ENCODE data around the gene SHISA8.
"Not testable (repeated sequence)": the region's sequence is repeated elsewhere in the genome, so short reads cannot be mapped to it uniquely, and the experiment has no call there.

Gene SHISA8

DNA sequence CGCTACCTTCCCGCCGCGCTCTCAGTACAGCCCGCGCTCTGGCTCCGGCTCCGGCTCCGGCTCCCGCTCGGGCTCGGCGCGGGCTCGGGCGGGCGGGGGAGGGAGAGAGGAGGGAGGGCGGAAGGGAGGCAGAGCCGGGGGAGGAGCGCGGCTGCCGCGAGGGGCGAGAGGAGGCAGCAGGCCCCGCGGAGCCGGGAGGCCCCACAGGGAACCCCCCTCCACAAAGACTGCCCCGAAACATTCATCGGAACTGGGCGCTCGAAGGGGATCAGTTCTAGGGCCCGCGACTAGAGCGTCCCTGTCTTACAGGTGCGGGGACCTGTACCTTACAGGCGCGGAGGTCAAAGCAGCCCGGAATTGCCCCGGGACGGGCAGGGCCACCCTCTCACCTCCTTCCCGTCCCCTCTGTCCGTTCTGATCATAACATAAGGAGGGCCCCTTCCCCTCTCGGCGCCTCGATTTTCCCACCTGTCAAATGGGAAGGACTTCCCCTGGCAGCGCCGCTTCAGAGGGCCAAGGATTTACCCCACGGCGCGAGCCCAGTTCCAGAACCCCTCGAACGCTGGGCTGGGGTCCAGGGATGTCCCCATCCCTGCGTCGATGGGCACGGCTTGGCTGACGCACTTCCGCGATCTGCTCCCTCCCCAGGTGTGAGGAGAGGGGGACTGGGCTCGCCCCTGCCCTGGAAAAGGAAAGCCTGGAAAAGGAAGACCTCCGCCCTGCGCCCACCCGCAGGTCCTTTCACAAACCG, at the start of gene SHISA8:
TSS of gene SHISA8 (minus strand) at position 40 of the 751 bp plus-strand sequence. CDS start 407 bp downstream, outside the sequence.
- intact Hi-C loops (cut with DNase I), result no loop called here
- DNase-seq, result peak in 18 of 42 donors; percentile 21 to 69 (median 44)

DNA sequence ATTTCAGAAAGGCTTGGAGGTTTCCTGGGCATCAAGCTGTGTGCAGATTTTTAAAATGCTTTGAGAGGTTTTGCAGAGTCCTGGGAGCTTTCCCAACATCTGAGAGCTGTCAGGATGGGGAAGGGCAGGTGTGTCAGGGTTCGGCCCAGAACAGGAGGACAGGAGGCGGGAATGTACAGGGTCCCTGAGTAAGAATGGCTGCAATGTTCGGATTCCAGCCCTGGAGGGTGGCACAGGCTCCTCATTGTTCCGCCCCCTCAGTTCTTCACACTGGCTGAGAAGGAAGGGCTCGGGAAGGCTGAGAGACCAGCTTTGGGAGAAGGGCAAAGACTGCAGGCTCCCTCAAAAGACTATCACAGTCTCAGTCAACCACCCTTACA, 49.2 kb upstream of the SHISA8 start:
- no peak for DNase-seq
- intact Hi-C loops (cut with DNase I), result loop anchor here (10.0 kb wide), 1 partner anchor 111 kb away; the partner anchor contains the start of genes NAGA, PHETA2 and SMDT1

DNA sequence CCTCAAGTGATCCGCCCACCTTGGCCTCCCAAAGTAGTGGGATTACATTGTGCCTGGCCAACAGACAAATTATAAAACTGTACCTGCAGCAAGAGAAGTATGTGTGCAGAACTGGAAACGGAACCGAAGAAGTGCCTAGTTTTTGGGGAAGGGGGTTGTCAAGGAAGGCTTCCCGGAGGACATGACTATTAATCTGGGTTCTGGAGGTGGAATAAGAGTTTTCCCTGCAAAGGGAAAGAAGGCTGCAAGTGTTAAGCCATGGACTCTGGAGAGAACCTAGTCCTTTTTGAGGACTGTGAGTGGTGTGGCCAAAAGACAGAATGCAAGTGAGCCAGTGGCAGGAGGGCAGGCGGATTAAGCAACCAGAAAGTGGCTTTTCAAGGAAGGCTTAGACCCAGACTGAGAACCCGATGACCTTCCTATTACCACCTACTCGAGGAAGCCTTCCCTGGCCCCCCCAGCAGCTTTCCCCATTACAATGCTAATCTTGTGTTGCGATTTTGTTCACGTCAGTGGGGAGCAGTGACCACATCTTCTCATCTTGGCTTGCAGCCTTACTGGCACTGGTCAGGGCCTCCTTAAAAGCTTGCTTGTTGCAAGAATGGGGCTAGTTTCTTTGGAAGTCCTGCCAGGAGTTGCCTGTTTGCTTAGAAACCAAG, 48.7 kb upstream of the SHISA8 start:
- DNase-seq, result peak in 26 of 42 donors; percentile 30 to 84 (median 64)
- intact Hi-C loops (cut with DNase I), result loop anchor here (10.0 kb wide), 1 partner anchor 111 kb away; the partner anchor contains the start of genes NAGA, PHETA2 and SMDT1

DNA sequence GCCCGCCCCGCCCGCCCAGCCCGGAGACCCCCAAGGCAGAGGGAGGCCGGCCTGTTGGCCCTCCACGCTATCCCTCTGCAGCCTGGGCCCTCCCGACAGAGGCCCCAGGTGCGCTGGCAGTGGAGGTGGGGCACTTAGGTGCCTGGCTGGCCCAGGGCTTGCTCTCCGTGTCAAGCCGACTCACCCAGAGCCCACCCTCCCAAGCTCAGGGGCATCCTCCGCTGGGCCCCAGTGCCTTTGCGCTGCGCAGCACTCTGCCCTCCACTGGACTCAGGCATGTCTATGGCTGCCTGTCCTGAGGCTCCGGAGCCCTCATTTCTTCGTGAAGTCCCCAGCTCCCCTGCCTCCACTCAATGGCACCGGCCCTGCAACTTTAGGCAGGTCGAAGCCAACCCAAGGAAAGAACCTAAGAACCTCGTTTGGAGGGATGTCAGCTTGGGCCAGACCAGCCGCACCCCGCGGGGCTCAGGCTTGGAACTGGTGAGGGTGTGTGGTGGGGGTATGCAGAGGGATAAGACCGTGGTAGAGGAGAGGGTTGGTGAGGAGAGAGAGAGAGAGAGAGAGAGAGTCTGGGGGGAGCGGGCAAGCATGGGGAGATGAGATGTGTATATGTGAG, 43.2 kb upstream of the SHISA8 start:
- intact Hi-C loops (cut with DNase I), result no loop called here
- no peak for DNase-seq

DNA sequence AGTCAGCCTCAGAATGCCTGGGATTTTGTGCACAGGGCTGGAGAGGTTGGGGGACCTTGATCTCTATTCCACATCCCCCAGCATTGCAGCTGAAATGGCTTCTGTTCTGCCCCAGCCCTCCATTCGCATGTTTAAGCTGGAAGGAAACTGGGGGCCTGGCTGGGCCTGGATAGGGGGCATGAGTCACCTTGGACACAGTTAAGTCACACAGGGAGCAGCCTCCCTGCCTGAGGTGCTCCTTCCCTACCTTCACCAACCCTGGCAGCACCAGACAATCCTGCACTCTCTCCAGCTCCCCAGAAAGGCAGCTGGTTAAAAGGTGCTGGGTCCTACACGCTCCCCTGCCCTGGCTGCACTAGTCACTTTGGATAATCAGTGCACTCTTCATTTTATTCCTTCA, 37.8 kb upstream of the SHISA8 start:
- intact Hi-C loops (cut with DNase I), result no loop called here
- DNase-seq, result peak in 8 of 42 donors; percentile 32 to 64 (median 44)

DNA sequence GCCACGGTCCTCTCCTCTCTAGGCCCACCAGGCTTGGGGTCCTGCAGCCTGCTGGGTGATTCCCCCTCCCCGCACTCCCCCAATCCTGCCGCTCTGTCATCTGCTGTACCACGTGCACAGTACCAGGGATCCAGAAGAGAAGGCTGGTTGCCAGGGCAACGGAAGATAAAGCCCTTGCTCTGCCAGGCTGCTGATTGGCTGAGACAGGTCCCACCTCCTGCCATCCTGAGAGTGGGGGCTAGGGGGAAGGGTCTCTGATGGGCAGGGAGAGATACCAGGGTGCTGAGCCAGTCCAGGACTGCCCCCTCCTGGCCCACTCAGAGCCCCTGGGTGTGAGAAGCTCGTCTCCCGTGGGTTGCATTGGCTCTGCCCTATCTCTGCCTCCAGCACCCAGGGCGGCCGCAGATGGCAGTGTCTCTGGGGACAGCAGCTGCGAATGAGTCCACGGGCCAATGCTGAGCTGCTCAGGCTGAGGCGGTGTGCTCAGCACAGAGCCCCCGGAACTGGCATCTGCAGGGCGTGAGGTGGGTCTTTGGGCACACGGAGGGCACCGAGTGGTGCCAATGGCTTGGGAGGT, 37.1 kb upstream of the SHISA8 start, which contains the start of gene SMIM45:
TSS of gene SMIM45 (plus strand) at position 253 of the 577 bp plus-strand sequence.
- intact Hi-C loops (cut with DNase I), result no loop called here
- peak; percentile 74 to 99 (median 92) for DNase-seq

DNA sequence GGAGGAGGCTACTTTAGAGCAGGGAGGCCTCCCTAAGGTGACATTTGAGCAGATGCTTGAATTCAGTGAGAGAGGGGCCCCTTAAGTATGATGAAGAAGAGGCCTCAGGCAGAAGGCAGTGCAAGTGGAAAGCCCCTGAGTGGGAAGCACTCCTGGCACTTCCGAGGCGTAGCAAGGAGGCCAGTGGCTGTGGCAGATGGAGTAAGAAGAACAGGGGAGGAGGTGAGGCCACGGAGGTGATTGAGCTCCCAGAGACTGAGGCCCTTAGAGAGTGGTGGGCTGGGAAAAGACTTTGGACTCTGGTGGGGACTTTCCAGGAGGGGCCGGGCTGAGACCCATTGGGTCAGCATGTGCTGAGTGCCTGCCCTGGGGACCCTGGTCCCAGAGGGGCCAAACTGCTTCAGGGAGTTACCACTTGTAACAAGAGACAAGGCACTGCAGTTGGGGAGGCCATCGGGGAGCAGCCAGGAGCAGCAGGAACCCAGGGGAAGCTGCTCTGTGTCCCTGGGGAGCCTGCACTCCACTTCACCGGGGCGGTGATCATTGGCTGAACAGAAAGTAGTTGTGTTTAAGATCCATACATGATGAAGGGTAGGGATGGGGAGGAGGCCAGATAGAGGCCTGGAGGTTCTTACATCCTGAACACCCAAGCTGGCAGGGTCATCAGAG, 34.6 kb upstream of the SHISA8 start:
- intact Hi-C loops (cut with DNase I), result no loop called here
- no peak for DNase-seq

DNA sequence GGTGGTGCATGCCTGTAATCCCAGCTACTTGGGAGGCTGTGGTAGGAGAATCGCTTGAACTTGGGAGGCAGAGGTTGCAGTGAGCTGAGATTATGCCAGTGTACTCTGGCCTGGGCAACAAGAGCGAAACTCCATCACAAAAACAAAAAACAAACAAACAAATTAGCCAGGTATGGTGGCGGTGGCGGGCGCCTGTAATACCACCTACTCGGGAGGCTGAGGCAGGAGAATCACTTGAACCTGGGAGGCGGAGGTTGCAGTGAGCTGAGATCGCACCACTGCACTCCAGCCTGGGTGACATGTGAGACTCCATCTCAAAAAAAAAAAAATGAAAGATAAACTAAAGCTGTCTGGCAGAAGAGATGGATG, 34.0 kb upstream of the SHISA8 start:
- intact Hi-C loops (cut with DNase I); DNase-seq: not testable (repeated sequence)

DNA sequence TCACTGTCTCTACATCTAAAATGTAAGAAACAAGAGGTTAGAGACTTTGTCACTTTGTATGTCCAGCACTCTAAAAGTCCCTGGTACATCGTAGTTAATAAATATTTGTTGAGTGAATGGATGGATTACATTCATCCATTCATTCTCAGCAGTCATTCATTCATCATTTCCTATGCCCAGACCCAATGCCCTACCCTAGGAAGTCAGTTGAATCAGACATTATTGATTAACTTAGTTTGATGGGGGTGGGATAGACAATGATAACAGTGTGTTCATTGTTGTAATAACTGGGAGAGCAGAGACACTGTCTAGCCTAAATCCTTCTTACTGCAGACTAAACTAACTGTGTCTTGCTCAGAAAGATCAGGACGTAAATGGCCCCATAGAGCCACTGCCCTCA, 33.3 kb upstream of the SHISA8 start:
- intact Hi-C loops (cut with DNase I), result no loop called here
- DNase-seq, result no peak

DNA sequence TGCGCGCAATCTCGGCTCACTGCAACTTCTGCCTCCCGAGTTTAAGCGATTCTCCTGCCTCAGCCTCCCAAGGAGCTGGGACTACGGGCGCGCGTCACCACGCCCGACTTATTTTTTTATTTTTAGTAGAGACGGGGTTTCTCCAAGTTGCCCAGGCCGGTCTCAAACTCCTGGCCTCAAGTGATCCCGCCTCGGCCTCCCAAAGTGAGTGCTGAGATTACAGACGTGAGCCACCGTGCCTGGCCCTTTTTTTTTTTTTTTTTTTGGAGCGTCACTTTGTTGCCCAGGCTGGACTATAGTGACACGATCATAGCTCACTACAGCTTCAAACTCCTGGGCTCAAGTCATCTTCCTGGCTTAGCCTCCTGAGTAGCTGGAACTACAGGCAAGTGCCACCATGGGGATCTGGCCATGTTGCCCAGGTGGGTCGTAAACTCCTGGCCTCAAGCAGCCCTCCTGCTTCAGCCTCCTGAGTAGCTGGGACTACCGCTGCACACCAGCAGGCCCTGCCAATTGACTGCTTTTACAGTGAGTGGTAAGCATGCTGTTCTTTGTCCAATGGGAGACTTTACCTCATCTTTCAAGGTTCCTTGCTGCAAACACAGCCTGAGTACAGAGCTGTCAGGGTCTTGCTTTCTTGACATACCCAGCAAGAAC, 32.7 kb upstream of the SHISA8 start:
- intact Hi-C loops (cut with DNase I), result no loop called here
- DNase-seq, result no peak

DNA sequence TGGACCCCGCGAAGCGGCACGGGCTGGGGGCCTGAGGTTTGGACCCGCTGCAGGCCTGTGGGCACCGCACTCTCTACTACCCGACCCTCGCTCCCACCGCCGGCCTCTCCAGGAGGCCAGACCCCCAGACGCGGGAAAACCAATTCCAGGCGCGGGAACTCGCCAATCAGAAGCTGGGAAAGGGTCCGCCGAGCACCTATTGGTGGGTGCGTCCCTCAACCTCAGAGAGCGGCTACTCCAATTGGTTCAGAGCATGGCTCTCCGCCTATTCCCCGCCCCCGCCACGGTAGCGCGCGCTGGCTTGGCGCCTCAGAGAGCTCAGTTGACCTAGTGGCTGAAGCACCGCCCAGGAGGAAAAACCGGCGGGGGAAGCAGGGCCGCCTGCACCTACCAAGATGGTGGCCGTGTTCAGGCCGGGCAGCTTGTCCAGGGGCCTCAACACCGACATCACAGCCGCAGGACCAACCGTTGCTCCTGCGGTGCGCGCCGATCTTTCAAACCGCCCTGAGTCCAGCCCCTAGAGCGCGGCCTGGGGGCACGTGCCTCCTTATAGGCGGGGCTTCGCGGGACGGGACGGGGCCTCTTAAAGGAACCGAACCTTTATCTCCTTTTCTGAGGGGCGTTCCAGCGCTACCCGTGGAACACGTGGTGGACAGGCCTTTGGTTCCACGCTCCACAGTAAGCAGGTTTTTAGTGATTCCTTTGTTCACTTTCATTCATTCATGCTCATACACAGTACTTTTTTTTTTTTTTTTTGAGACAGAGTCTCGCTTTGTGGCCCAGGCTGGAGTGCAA, 32.0 kb upstream of the SHISA8 start, which contains the start of gene CENPM:
TSS of gene CENPM (minus strand) at position 524 of the 795 bp plus-strand sequence. CDS start at position 448, 76 bp downstream.
- intact Hi-C loops (cut with DNase I), result no loop called here
- peak; percentile 87 to 97 (median 94) for DNase-seq

DNA sequence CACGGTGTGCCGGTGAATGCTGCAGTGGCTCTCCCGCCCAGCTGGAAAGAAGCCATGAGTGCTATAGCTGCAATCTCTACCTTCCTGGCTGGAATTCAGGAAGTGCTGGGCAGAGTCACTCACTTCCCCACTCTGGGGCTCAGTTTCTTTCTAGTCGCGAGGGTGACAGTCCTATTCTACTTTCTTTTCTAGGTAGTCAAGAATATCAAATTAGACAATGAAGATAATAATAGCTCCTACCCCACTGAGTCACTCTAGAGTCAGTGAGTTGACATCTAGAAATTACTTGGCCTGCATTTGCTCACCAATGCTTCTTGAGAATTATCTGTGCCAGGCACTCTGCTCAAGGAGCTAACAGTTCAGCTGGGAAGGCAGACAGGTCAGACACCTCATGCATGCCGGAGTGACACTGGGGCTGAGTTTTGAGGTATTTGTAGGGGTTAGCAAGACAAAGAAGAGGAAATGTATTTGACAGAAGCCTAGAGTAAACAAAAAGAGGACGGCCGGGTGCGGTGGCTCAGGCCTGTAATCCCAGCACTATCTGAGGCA, 28.9 kb upstream of the SHISA8 start:
- peak in 2 of 42 donors; percentile 29 to 48 for DNase-seq
- intact Hi-C loops (cut with DNase I), result no loop called here

DNA sequence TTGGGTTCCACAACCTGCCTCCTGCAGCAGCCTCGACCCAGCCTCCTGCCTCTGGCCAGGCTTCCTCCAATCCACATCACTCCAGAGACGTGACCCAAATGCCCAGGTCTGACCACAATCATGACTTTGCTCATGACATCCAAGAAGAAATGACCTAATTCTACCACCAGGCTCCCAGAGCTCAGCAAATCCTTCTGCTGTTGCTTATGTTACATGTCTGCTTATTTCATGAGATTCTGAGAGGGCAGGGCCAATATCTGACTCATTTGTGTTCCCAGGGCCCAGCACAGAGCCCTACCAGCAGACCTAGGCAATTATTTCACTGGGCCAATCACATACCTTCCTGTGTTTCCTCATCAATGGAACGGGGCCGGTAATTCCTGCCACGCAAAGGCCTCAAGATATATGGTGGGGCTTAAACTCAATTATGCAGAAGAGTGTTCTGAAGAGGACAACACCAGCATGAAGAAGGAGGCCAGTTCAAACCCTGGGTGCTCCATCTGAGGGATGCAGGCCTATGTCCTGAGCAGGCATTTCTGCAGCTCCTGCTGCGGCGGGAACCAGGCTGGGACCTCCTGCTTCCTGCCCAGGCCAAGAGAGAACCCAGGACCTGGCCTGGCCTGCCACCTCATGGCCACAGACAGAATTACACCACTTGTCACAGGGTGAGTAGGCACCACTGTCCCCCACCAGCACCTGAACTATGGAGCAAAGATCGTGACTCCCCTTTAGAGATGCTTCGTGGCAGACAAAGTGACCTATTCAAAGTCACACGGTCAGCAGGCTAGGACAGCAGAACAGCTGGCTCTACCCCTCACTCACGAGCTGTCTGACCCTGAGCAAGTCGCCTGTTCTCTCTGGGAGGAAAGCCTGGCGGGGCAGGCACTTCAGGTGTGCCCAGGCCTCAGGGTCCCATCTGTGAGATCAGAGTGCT, 26.2 kb upstream of the SHISA8 start:
- DNase-seq, result peak; percentile 78 to 96 (median 90)
- intact Hi-C loops (cut with DNase I), result loop anchor here (2.0 kb wide), 2 partner anchors 108 to 244 kb away; partner anchors contain the start of gene SREBF2

DNA sequence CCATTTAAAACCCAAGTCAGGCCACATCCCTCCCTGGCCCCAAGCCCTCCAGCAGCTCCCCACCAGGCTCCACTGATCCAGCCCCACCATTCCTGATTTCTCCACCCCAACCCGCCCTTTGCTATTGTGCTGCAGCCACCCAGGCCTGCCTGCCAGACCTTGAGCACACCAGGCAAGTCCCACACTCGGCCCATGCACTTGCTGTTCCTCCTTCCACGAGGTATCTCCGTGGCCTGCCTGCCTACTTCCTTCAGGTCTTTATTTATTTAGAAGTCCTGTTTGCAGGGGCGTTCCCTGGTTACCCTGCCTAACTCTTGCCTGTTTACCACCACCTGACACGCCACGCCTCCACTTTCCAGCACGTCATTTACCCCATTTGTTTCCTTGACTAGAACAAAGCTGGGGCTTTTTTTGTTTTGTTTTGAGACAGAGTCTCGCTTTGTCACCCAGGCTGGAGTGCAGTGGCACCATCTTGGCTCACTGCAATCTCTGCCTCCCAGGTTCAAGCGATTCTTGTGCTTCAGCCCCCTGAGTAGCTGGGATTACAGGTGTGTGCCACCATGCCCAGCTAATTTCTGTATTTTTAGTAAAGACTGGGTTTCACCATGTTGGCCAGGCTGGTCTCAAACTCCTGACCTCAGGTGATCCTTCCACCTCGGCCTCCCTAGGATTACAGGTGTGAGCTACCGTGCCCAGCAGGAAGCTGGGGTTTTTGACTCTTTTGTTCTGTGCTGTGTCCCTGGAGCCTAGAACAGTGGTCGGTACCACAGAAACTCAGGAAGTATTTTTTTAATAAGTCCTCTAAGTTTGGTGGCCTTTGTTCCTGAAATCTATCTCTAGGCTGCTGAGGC, 25.3 kb upstream of the SHISA8 start:
- peak in 31 of 42 donors; percentile 20 to 77 (median 48) for DNase-seq
- intact Hi-C loops (cut with DNase I), result loop anchor here (2.0 kb wide), 2 partner anchors 107 to 243 kb away; partner anchors contain the start of gene SREBF2

DNA sequence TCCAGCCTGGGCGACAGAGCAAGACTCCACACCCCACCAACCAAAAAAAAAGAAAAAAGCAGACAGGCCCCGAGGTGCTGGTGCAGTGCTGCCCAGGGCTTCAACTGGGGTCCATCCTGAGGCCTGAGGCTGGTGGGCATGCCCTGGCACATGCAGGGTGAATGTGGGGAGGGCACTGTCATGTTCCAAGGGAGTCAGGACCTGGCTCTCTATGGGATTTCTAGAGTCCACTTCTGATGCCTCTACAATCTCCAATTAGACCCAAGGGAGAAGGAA, 22.0 kb upstream of the SHISA8 start:
- intact Hi-C loops (cut with DNase I), result no loop called here

More for the DNA sequence above, 22.0 kb upstream of the SHISA8 start:
- DNase-seq, result no peak

All from head of caudate nucleus (tissue), 42 donors.